Measurements from ENCODE around the gene CNN1.

- TF ChIP-seq CTCF (conservative IDR thresholded peaks at IDR 0.05; ENCODE audit: low read depth, low read length) (no peak), RCOR1 (IDR thresholded peaks at IDR 0.05; ENCODE audit: insufficient replicate concordance, low read length) (no peak), RAD21 (IDR thresholded peaks at IDR 0.05; ENCODE audit: low read length) (no peak), MXI1 (IDR thresholded peaks at IDR 0.05; ENCODE audit: borderline replicate concordance, low read depth, low read length) (no peak), POLR2A (IDR thresholded peaks at IDR 0.05; ENCODE audit: low read depth, low read length) (no peak)
Measured at GRCh38 chr19:11563532-11563931, 24.9 kb downstream of the CNN1 start.

Data from IMR-90 (cell line).